HepG2 (cell line): Measurements from ENCODE around the gene GATAD2B. TPM values are rescaled to one million over a fixed set of nuclear protein-coding genes. Genes with fewer than 3 reads are reported as not detected.
"Not testable (repeated sequence)": the region's sequence is repeated elsewhere in the genome, so short reads cannot be mapped to it uniquely, and the experiment has no call there.

Experiments used
- ATAC-seq: fragments of 200-7000 bp; cut with Tn5 transposase; 3 replicates; pipeline ENCODE4 v1.9.1; 2020; ENCODE audit warnings: mild to moderate bottlenecking, moderate library complexity
- BruUV-seq: library from RNA; stranded (reverse); fragments of 400-500 nt; replicated peaks from 2 replicates; lab custom pipeline; 2021; lab: Mats Ljungman, UMichigan
- CTCF ChIA-PET: fragments of 300-600 bp; formaldehyde crosslinking; extraction: SDS; loops from one replicate; lab custom pipeline; 2021; ENCODE audit warnings: low total read pairs, inconsistent platforms, low intra/inter-chr PET ratio; lab: Yijun Ruan, JAX
- POLR2A ChIA-PET: fragments of 350-600 bp; sonication (Branson Sonifier 250); formaldehyde crosslinking; loops from one replicate; lab custom pipeline; 2020; ENCODE audit warnings: antibody characterized with exemption, inconsistent platforms; lab: Yijun Ruan, JAX
- DNase-seq: peaks from one replicate; pipeline ENCODE4 v3.0.0-alpha.2; 2015; ENCODE audit warnings: low spot score
- FAIRE-seq: peaks from 3 replicates; lab custom pipeline; 2011; peaks lifted over from hg19 to GRCh38; lab: Jason Lieb, UNC
- H2AFZ ChIP-seq: one replicate; pipeline ENCODE4 v1.6.1; 2011; ENCODE audit warnings: low read length, inconsistent platforms
- H3K27ac ChIP-seq: fragments of 300-600 bp; 3 replicates; pipeline ENCODE4 v1.8.0; 2011; ENCODE audit warnings: mixed run types, mild to moderate bottlenecking, mixed read lengths, low read length, inconsistent platforms; ENCODE audit not compliant: insufficient read depth; ENCODE audit errors: extremely low read length
- H3K27me3 ChIP-seq, 2 experiments: fragments of 200-600 bp in 1 of 2; 2 replicates in 1 of 2; 3 replicates in 1 of 2; pipeline versions ENCODE4 v1.6.0 to v1.8.0; 2011; ENCODE audit warnings: low read length in 2 of 2, mild to moderate bottlenecking in 2 of 2, moderate library complexity in 2 of 2, inconsistent platforms in 1 of 2; ENCODE audit not compliant: insufficient read depth in 2 of 2, control insufficient read depth in 1 of 2
- H3K36me3 ChIP-seq, 2 experiments: fragments of 200-600 bp in 1 of 2; replicated peaks in 1 of 2; 2 replicates in 1 of 2; 3 replicates in 1 of 2; pipeline versions ENCODE4 v1.5.1 to v1.8.0; 2011; ENCODE audit warnings: low read length in 2 of 2, inconsistent platforms in 1 of 2; ENCODE audit not compliant: insufficient read depth in 2 of 2, control insufficient read depth in 1 of 2
- H3K4me1 ChIP-seq: 2 replicates; pipeline ENCODE4 v1.5.1; 2012; ENCODE audit warnings: low read length, inconsistent platforms; ENCODE audit not compliant: insufficient read depth
- H3K4me2 ChIP-seq: 2 replicates; pipeline ENCODE4 v1.6.0; 2011; ENCODE audit warnings: low read depth, low read length, inconsistent platforms
- H3K4me3 ChIP-seq, 3 experiments: fragments of 200-600 bp in 1 of 3; sonication (generic), shearing (Covaris generic) in 1 of 3; replicated peaks in 1 of 3; 2 replicates each; pipeline ENCODE4 v1.5.1; 2011 to 2016; ENCODE audit warnings: low read length in 3 of 3, inconsistent platforms in 2 of 3, low read depth in 2 of 3, mild to moderate bottlenecking in 2 of 3, control low read depth in 1 of 3, mixed read lengths in 1 of 3; ENCODE audit not compliant: insufficient read depth in 1 of 3
- H3K79me2 ChIP-seq: one replicate; pipeline ENCODE4 v1.6.1; 2011; ENCODE audit warnings: low read length, inconsistent platforms; ENCODE audit not compliant: insufficient read depth
- H3K9ac ChIP-seq: 2 replicates; pipeline ENCODE4 v1.6.0; 2011; ENCODE audit warnings: mild to moderate bottlenecking, low read depth, low read length, inconsistent platforms; ENCODE audit not compliant: insufficient read depth
- H3K9me3 ChIP-seq: 2 replicates; pipeline ENCODE4 v1.5.1; 2012; ENCODE audit warnings: mild to moderate bottlenecking, low read length
- H4K20me1 ChIP-seq: 2 replicates; pipeline ENCODE4 v1.6.0; 2011; ENCODE audit warnings: inconsistent platforms, mild to moderate bottlenecking, low read length, moderate library complexity; ENCODE audit not compliant: insufficient read depth
- DMTF1 ChIP-seq: sonication (generic); formaldehyde crosslinking; IDR thresholded peaks from 2 replicates; pipeline ENCODE4 v1.4.0; 2020; ENCODE audit warnings: mild to moderate bottlenecking, missing genetic modification reagents
- GMEB1 ChIP-seq: sonication (generic); formaldehyde crosslinking; IDR thresholded peaks from 2 replicates; pipeline ENCODE4 v1.5.1; 2020; ENCODE audit warnings: missing genetic modification reagents, mild to moderate bottlenecking, borderline replicate concordance
- SNAPC2 ChIP-seq: sonication (generic); formaldehyde crosslinking; IDR thresholded peaks from 2 replicates; pipeline ENCODE4 v1.8.1; 2022; ENCODE audit warnings: mild to moderate bottlenecking, missing genetic modification reagents
- ZFX ChIP-seq: sonication (generic); formaldehyde crosslinking; IDR thresholded peaks from 2 replicates; pipeline ENCODE4 v1.4.0; 2020; ENCODE audit warnings: mild to moderate bottlenecking, low read depth, missing genetic modification reagents, moderate library complexity
- ZNF567 ChIP-seq: sonication (generic); formaldehyde crosslinking; IDR thresholded peaks from 2 replicates; pipeline ENCODE4 v1.8.1; 2023; ENCODE audit warnings: mild to moderate bottlenecking, missing genetic modification reagents, borderline replicate concordance
- WGBS: methylation state at CpG from one replicate; pipeline ENCODE4 v1.1.6; 2017; ENCODE audit warnings: low lambda C conversion rate; 5-methylcytosine and 5-hydroxymethylcytosine counted together
- in situ Hi-C: cut with HindIII; loops from 2 replicates; pipeline ENCODE4 v1.10.0; 2017; ENCODE audit warnings: low pct_unique_long_range_greater_than_20kb; ENCODE audit not compliant: extremely low pct_ligation_motif_present
- intact Hi-C: fragments of 100-400 bp; cut with micrococcal nuclease; formaldehyde crosslinking; loops from one replicate; pipeline ENCODE4 v1.10.0; 2022; ENCODE audit not compliant: unreplicated experiment
- polyA plus RNA-seq, 8 experiments: library from polyadenylated mRNA; depleted of rRNA in 3 of 8; stranded (reverse) in 7 of 8; unstranded in 1 of 8; fragments of >200 nt; fragmentation: Illumina TruSeq in 4 of 8; extraction: Trizol in 4 of 8; gene quantifications; 2 replicates each; pipeline versions ENCODE4 v1.2.1 to v1.2.3, GENCODE V29; 2011 to 2016; ENCODE audit warnings: low read depth in 4 of 8, missing spikeins in 1 of 8, mixed read lengths in 1 of 8; ENCODE audit not compliant: insufficient read depth in 1 of 8
- total RNA-seq, 5 experiments: library from RNA; depleted of rRNA; stranded (reverse); fragments of >200 nt; fragmentation: Illumina TruSeq; extraction: Trizol; gene quantifications; 2 replicates each; pipeline ENCODE4 v1.2.3, GENCODE V29; 2016; ENCODE audit warnings: low read depth in 1 of 5

GATAD2B gene
- total and polyA plus RNA-seq, 2 of the 13 experiments (the other 11 are each of a cell fraction or from before 2014, with no cell fraction given): 3.2 to 5.2 TPM

GRCh38 chr1:153906396-153906795 is 16.4 kb downstream of the GATAD2B start (continued):
- TF ChIP-seq DMTF1: no peak
- no peak for TF ChIP-seq ZNF567 (CRISPR knock-in tag)
- no peak for TF ChIP-seq GMEB1 (CRISPR knock-in tag)
- TF ChIP-seq ZFX: no peak
- TF ChIP-seq SNAPC2: no peak
- TF ChIP-seq, all 625 proteins: peak for 0

- H3K4me3 ChIP-seq, CTCF ChIA-PET, H3K9ac ChIP-seq, H2AFZ ChIP-seq, H3K27me3 ChIP-seq, DNase-seq, H3K9me3 ChIP-seq, H3K4me1 ChIP-seq, H3K36me3 ChIP-seq, H3K4me2 ChIP-seq, FAIRE-seq, intact Hi-C loops, in situ Hi-C loops, H3K27ac ChIP-seq, ATAC-seq, BruUV-seq, H4K20me1 ChIP-seq: not testable (repeated sequence)
- 98% methylated on average over 8 of the region's 8 CpGs for WGBS
- peaks cover 68% of the 10 kb centered on the region for H3K79me2 ChIP-seq
- POLR2A ChIA-PET: interaction anchor here (1.4 kb wide), 1 partner anchor 17 kb away, joined by 5 read pairs; the partner anchor contains the start of gene GATAD2B
Observed at GRCh38 chr1:153905908-153906307, 16.9 kb downstream of the GATAD2B start.
